ENCODE measurements around the gene PACSIN2.
"Not testable (repeated sequence)": the region's sequence is repeated elsewhere in the genome, so short reads cannot be mapped to it uniquely, and the experiment has no call there.

The PACSIN2 gene

DNA sequence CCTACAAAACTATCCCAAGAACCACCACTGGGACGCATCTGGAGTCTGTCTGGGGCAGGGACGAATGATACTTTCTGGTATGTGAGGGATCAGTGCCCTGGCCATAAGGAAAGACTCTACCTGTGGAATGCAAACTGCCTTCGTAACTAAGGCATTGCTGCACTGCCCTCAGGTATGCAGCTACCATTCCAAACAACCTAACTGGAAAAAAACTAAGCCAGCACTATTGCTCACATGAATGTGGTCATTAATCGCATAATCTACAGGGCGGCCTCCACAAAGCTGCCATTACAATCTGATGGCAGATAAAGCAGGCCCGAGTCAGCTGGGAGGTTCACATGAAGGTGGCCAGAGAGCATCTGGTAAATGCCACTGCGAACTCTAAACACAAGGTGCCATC is 3.9 kb downstream of the PACSIN2 start:
- DNase-seq = no peak

DNA sequence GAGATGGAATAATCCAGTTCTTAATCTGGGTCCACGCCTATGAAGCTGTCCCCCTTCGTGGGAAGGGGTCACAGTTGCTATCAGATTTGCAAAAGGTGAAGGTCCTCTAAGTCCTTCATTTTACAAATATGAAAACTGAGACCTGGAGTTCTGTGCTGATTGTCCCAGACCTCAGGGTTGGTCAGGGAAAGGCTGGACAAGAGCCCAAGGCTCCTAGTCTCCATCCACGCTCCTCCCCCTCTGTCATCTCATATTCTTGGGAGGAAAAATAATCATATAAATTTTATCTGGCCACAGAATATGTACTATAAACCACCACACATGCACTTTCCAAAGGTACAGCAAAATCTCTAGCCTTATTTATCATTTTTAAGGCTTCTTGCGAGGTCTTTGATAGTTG is 5.5 kb downstream of the PACSIN2 start:
- DNase-seq = no peak

DNA sequence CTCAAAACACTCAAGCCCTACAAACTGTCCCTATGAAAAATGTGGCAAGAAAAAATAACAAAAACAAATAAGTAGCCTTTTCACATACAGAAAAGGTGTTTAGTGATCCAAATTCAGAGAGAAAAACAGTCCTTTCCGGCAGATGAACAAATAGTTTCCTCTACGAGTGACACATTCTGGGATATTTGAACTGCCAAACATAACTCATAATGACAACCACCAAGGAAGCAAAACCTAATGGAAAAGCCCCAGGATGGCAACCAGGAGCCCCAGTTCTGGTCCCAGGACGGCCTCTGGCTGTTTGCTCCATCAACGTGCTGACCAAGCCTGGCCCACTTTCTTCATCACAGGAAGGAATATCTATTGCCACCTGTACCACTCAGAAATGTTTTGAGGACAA is 6.0 kb downstream of the PACSIN2 start:
- no peak for DNase-seq

DNA sequence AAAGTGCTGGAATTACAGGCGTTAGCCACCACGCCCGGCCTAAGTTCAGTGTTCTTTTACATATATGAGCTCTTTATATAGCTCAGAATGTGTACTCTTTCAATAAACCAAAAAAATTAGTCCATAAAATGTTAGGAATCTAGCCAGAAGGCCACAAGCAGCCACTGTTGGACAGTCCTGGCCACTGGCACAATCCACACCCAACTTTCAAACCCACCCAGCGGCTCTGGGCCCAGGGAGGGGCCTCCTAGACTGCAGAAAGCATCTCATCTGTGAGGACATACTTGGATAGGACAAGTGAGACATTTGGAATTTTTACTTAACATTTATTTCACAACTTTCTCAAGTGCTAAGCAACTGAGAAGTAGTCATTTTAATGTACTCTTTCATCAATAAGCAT is 6.4 kb downstream of the PACSIN2 start:
- DNase-seq = no peak

DNA sequence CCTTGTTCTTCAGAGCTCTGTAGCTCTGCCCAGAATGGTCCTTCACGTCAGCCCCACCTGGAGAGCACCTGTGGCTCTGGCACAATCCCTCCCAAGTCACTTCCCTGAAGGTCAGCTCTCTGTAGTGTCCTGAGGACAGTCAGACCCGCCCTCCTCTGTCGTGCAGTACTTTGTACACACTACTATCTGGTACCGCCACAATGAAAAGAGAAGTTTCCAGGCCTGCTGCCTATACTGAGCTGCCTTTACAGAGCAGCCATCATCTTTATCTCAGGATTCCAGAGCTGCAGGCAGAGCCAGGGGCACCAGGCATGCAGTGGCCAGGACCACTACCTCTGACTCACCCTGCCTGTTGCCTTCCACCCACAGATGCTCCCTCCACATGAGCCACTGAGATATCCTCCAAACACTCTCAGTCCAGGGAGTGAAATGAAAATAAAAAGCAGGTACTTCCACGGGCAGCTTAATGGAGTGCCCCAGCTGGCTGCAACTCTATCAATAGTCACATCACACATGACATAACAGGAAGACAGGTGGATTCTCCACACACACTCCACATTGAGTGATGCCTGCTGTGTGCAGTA is 7.3 kb downstream of the PACSIN2 start:
- no peak for DNase-seq

DNA sequence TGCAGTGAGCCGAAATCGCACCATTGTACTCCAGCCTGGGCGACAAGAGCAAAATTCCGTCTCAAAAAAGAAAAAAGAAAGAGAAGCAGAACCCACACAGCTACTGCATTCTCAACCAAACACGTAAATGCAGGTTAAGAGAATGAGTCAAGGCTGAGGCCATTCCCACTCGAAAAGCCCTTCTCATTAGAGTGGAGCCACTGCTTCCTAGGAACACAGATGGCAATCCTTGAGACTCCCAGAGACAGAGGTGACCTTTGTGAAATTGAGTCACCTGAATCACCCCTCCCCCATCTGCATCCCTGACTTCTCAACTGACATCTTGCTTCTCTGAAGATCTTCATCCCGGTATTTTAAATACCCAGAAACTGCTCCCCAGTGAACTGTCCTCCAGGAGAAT is 8.2 kb downstream of the PACSIN2 start:
- DNase-seq = no peak

DNA sequence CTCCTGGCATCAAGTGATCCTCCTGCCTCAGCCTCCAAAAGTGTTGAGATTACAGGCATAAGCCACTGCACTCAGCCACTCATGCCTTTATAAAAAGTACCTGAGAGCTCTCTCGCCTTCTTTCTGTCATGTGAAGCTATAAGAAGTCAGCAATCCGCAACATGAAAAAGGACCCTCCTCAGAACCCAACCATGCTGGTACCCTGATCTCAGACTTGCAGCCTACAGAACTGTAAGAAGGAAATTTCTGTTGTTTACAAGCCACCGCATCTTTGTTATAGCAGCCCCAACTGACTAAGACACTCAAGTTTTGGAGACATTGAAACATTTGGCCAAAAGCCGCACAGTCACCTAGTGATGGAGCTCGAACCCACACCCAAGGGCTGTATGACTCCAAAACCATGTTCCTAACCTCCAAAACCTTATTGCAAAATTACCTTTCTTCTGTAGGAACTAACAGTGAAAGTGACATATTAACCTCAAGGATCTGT is 8.9 kb downstream of the PACSIN2 start:
- DNase-seq = no peak

DNA sequence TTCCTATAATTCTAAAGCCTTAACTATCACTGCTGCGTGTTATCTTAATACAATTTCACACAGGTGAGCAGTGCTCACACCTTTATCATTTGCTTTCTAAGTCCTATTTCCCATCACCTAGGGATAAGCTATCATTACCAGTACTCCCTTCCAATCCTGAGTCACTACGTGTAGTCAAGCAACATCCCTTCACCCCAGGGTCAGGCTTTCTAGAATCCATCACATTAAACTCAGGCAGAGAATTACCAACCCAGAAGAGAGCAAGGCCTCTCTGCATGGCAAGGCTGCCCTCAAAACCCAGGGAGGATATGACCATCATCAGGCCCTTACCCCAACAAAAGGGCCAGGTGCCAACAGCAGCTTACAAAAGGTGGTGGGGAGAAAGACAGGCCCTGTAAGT is 9.8 kb downstream of the PACSIN2 start:
- DNase-seq = no peak

DNA sequence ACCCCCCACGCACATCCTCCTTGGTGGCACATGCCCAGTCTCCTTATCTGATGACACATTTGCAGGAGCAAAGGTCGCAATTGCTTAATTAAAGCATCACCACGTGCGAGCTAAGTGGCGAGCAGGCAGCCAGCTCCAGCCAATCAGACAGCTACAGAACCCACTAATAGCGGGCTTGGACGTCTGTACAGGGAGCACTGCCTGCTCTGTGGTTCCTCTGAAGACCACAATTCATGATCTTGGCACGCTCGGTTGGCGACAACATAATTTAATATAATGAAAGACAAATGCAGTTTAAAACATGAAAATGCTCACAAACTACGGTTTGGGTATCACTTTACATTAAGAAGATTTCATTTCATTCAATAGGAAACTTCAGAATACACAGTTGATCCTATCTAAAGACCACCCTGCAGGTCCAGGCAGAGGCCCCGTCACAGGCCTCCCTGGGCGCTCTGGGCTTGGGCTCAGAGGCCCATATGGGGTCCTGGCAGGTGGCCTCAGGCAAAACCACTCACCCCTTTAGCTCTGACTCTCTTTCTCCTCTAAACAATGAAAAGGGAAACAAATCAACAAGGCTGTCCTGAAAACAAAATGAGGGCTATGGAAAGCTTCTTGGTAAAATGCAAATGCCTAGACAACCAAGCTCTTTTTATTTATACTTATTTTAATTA is 10.4 kb downstream of the PACSIN2 start:
- no peak for DNase-seq

DNA sequence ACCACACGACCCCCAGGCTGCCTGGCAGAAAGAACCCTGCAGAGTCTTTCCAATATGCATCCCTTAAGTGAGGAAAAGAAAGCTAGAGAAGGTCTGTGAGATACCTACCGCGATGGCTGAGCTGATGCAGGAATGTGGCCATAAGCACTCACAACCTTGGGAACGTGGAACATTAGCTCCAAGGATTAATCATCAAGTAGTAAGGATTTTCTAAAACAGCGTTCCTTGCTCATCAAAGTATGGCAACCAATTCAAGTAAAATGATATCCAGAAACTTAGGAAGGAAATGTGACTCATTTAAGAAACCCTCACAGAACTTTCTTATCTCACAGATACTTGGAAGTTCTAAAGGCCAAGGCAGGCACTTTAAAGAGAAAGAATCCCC is 12.8 kb downstream of the PACSIN2 start:
- DNase-seq = no peak

DNA sequence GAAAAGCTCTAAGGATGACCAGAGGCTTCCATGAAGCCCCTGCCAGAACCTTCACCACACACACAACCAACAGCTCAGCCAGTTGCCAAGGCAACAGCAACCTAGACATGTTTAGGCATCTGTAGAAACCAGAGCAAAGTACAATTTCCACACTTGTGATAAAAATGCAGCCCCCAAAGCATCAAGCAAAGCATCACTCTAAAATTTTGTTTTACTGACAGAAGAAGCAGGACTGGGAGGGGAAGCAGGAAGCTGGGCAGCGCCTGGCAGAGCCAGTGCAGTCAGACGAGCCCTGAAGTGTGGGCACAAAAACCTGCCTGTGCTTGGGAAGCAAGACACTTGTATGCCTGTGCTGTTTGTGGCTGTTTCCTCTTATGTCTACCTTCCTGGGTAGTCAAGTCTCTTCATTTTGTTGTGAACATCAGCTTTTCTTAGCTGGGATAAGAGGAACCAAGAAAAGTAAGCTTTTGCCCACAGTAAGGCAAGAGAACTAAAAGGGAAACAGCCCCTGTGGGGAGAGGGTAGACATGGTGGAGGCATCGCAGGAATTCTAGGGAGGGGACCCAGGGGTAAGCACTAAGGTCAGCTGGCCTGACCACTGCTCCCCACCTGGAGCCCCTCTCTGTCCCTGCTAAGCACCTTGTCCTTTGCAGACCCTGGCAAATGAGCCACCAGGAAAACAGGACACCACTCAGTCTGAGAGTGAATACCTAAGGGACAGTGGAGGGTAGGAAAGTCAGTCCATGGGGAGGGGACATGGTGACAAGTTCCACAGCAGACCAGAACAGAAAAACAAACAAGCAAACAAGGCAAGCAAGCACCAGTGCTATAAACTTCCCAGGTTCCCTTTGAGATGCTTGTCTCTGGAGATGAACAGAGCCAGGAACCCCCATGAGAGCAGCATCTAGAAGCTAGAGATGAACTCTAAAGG is 13.4 kb downstream of the PACSIN2 start:
- no peak for DNase-seq

DNA sequence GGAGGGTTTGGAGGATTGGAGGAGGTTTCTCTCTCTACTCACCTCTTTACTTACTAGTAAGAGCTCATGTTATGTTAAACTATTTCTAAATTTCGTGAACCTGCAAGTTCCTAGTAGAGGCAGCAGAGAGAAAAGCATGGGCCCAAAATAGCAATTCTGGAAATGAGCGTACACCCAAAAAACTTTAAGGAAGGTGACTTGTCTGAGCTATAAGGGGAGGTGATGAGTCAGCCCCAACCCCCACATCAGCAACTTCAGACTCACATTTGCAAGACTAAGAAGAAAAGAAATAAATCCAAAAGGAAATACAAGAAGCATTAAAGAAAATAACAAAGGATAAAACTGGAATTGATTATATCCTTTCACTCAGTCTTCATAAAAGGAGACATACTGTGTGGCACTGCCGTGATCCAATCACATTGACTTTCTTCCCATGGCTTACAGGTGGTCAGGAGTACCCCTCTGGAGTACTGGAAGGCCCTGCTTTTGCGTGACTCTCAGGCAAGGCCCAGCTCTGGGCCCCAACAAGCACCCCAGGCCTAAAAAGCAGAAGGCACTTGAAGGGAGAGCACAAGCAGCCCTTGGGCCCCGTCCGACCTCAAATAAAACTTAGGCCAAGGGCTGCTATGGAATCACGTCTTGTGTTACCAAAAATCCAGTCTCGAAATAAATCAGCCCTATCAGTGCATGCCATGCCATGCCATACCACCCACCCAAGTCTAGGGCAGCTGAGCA is 14.3 kb downstream of the PACSIN2 start:
- peak in 1 of 5 donors; percentile 53 for DNase-seq

DNA sequence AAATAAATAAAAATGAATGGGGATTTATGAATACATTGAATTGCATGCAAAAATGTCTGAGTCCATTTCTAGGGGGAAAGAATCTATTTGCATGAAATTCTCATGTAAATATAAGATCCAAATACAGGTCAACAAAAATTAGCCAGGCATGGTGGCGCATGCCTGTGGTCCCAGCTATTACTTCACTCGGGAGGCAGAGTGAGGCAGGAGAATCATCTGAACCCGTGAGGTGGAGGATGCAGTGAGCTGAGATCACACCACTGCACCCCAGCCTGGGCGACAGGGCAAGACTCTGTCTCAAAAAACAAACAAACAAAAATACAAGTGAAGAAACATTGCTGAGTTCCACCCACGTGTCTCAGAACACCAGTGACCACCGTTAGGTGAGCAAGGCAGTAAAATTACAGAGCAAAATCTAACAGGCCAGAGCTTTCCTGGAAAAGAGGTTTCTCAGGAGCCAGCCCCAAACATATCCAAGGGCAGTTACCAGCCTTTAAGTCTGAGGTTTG is 17.3 kb downstream of the PACSIN2 start:
- no peak for DNase-seq

DNA sequence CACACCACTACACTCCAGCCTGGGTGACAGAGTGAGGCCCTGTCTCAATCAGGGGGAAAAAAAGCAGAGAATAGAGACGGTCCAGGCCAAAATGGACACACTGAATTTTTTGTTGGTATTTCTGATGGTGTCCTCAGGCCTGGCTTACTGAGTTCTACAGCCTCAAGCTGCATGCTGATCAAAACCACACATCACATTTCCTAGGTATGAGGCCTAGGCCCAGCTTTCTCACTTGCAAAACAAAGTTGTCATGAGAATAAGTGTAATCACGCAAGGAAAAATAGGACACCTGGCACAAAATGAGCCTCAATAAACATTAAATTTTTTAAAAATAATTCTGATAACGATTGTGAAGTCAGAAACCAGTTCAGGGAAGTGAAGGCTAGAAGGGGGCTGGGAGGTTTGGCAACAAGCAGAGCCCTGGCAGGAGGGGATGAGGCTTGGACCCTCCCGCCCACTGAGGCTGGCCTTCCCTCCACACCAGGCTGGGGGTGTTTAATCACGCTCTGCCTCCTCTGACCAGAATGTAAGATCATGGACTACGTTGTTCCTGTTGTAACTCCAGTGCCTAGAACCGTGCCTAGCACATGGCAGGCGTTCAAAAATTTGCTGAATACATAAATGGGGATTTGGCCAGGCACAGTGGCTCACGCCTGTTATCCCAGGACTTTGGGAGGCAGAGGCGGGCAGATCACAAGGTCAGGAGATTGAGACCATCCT is 18.1 kb downstream of the PACSIN2 start:
- DNase-seq = no peak

DNA sequence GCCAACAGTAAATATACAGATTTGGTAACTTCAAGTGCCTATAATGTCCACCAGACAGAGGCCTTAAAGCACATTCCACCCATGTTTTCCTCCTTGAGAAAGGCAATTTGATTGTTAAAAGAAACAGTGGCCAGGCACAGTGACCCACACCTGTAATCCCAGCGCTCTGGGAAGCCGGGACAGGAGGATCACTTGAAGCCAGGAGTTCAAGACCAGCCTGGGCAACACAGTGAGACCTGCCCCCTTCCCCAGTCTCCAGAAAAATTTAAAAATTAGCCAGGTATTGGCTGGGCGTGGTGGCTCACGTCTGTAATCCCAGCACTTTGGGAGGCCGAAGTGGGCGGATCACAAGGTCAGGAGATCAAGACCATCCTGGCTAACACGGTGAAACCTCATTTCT is 19.3 kb downstream of the PACSIN2 start:
- not testable (repeated sequence) for DNase-seq

DNA sequence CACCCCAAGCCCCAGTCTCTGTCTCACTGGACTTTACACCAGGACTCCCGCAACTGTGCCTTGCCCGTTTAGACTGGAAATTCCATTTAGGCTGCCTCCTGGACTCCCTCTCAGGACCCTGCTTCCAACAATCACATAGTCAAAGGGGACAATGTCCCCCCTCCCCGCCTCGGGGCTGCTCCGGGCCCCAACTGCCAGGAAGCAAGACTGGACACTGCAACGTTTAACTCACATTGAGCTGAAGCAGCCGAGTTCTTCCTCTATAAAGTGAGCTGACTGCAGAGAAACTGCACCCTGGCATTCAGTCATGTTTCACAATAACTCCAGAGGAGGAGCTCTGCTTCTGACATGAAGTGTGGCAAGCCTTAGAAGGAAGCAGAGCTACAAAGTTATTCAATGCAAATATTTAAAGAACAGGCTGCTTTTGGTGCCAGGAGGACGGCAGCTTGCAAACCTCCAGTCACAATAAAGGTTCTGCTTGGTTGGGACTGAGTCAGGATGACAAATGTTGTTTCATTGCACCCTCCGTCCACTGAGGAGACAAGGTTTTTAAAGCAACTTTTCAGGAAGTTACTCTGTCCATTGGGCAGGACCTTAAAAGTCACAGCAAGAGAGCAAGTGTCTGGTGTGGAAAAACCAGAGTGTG is 19.9 kb downstream of the PACSIN2 start:
- DNase-seq = no peak

DNA sequence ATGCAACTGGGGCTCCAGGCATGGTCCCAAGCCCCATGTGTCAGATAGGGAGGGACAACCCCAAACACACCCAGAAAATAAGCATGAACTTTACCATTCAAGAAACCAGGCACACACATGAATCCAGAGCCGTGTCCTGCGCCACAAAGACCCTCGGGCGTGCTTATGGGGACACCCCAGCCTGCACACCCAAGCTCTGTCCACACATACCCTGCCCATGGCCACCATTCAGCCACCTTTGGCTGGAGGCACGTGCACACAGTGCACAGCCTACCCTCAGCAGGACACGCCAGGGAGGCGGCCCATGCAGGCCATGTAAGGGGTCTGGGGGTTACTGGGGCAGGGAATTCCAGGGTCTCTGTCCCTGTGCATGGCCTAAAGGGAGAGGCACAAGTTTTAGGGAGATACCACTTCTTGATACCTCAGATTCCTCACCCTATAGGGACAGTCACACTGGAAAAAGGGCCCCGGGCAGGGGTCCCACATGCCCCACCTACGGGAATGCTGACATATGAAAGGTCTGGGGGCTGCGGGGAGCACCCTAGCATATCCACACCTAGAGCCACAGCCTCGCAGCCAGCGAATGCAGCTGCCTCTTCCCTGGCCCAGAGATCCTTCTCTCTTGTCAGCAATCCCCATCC is 20.6 kb downstream of the PACSIN2 start:
- no peak for DNase-seq

DNA sequence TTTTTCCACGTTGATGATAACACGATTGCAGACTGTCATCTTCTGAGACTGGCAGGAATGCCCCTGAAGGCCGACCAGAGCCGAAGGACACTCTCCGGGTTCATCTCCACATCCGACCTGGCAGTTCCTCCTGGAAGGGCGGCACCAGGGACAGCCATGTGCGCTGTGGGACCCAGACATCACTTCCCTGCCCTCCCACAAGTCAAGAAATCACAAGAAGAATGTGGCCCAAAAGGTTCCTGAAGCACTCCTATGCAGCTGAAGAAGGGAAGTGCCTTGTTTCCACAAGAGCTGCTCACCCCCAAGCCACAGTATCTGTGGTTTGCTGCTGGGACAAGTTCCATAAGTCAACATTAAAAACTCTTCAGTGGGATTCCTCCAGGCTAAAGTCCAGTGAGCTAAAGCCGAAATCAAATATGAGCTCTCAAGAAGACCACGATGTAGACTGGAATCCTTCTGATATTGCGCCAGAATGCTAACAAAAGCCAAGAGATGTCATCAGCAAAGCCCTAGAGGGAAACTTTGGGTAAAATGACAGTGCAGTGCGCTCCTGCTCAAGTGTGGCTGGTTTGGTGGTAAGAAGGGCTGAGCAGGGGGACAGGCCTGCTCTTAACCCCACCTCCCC is 21.2 kb downstream of the PACSIN2 start:
- no peak for DNase-seq

DNA sequence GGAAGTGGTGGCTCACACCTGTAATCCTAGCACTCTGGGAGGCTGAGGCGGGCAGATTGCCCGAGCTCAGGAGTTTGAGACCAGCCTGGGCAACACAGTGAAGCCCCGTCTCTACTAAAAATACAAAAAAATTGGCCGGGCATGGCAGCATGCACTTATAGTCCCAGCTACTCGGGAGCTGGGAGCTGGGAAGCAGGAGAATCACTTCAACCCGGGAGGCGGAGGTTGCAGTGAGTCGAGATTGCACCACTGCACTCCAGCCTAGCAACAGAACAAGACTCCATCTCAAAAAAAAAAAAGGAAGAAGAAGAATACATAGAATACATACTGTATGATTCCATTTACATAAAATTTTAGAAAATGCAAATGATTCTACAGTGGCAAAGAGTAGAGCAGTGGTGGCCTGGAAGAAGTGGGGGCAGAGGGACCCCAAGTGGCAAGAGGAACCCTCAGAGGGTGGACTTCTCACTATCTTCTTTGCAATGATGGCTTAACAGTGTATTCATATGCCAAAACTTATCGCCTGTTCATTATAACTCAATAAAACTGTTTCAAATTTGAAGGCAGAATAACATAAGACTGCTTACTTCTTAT is 22.0 kb downstream of the PACSIN2 start:
- no peak for DNase-seq

DNA sequence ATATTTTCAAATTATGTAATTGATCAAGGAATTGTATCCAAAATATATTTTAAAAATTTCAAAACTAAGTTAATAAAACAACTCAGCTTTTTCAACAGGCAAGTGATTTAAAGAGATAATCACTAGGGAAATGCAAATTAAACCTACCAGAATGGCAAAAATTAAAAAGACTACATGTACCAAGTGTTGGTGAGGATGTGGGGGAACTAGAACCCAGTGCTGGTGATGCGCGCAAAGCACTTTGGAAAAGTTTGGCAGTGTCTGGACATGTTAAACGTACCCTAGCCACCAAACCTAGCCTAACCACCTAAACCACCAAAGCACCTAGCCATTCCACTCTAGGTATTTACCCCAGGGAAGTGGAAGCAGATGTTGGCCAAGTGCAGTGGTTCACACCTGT is 22.9 kb downstream of the PACSIN2 start:
- DNase-seq = no peak
